Measurements from ENCODE around the gene CD6.

Gene CD6

DNA sequence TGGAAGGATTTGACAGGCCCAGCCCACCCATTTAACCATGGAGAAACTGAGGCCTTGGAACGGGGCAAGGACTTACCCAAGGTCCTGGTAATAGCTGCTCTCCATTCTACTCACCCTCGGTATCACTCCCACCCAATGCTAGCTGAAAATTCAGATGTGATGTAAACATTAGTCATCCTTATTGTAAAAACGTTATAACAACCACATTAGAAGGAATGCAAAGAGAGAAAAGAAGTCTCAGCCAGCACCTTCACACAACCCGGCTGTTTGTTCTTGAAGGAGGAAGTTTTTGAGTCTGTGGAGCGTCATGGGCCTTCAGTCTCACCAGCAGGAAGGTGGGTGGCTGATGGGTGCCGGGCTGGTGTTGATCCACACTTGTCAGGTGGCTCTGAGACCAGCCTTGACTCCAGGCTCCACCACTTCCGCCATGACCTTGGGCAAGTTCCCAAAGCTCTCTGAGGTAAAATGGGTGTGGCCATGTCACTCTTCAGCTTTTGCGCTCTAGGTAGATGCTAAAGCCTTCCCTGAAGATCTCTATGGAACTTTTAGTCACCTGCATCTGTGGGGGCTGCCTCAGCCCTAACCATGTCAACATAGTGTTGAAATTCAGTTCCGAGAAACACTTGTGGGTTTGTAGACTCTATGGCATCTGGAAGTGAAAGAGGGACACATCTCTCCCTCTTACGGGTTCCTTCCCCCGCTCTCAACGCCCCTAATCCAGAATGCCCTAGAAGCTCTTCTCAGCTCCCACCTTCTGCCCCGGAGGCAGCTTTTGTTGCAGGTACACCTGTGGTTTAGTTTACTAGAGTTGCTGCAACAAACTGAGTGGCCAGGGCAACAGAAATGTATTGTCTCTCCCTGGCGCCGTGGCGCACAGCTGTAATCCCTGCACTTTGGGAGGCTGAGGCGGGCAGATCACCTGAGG, 14.8 kb downstream of the CD6 start:
- H3K4me3 ChIP-seq (ENCODE audit: control insufficient read depth, low read depth, low read length), result no peak overlapping the region
- peak; percentile 43 for DNase-seq (ENCODE audit: low read depth)
- TF ChIP-seq, protein P1, sequence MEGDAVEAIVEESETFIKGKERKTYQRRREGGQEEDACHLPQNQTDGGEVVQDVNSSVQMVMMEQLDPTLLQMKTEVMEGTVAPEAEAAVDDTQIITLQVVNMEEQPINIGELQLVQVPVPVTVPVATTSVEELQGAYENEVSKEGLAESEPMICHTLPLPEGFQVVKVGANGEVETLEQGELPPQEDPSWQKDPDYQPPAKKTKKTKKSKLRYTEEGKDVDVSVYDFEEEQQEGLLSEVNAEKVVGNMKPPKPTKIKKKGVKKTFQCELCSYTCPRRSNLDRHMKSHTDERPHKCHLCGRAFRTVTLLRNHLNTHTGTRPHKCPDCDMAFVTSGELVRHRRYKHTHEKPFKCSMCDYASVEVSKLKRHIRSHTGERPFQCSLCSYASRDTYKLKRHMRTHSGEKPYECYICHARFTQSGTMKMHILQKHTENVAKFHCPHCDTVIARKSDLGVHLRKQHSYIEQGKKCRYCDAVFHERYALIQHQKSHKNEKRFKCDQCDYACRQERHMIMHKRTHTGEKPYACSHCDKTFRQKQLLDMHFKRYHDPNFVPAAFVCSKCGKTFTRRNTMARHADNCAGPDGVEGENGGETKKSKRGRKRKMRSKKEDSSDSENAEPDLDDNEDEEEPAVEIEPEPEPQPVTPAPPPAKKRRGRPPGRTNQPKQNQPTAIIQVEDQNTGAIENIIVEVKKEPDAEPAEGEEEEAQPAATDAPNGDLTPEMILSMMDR (conservative IDR thresholded peaks at IDR 0.05; ENCODE audit: control insufficient read depth, insufficient read depth, low read depth, low read length), result no peak

DNA sequence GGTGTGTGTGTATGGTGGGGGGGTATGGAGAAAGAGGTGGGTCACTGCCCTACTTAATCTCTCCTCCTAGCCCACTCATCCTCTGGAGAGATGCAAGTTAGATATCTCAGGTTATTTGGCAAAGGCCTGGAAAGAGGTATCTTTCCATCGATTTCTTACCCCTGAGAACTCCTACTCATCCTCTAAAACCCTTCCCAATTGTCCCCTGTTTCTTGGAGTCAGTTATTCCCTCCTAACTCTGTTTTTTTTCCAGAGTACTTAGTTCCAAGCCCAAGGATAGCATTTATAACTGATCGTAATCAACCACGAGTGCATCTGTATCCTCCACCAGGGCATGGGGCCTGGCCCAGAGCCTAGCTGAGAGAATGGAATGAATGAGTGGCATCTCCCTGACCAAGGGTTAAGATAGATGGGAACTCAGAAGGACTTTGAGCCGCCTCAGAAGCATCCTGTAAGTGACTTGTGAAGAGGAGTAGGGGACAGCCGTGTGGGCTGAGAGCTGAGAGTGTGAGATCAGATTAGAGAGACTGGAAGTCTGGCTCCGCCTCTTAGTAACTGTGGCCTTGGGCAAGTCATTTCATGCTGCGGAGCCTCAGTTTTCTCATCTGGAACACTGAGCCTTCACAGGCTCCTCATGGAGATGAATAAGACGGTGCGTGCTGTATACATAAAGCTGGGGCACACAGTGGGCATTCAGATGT, 16.2 kb downstream of the CD6 start:
- DNase-seq (ENCODE audit: low read depth), result no peak
- TF ChIP-seq, protein P1 (conservative IDR thresholded peaks at IDR 0.05; ENCODE audit: control insufficient read depth, insufficient read depth, low read depth, low read length), result no peak
- H3K4me3 ChIP-seq (ENCODE audit: control insufficient read depth, low read depth, low read length), result no peak overlapping the region

DNA sequence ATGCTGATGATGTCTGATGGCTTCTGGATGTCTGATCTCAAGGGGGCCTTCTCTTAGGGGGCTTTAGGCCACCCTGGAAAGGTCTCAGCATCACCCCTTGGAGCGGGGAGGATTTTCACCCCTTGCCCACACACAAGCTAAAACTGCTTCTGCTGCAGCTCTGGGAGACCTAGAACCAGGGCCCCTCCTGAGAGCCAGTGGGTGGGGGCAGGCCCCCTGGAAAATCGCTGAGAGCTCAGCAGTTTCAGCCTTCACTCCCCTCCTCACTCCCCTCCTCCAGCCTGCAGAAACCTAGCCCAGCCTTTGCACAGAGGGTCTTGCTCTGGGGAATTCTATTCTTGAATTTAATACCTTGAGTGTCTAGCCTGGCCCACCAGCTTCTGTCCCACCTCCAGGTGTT, 17.2 kb downstream of the CD6 start:
- no peak overlapping the region for H3K4me3 ChIP-seq (ENCODE audit: control insufficient read depth, low read depth, low read length)
- TF ChIP-seq, protein P1 (conservative IDR thresholded peaks at IDR 0.05; ENCODE audit: control insufficient read depth, insufficient read depth, low read depth, low read length), result no peak
- DNase-seq (ENCODE audit: low read depth), result no peak

DNA sequence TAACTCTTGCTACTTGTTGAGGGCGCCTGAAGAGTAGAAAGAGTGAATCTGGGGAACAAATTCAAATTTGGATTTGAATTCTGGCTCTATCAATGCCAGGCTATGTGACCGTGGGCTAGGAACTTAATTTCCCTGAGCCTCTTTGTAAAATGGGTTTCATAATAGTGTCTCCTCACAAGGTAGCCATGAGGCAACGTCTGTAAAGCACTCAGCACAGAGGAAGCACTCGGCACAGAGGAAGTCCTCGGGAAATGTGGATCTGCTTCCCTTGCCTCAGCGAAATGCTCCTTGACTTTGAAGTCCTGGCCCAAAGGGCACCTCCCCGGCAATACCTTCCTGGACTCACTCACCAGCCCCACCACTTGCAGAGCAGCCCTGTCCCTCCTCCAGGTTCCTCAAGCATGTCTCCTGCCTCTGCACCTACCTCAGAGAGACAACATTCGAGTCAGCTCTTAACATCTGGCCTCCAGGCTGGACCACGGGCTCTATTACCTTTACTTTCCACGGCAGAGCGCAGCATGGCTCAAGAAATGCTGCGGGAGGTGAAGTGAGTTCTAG, 17.7 kb downstream of the CD6 start:
- TF ChIP-seq, protein P1 (conservative IDR thresholded peaks at IDR 0.05; ENCODE audit: control insufficient read depth, insufficient read depth, low read depth, low read length), result no peak
- H3K4me3 ChIP-seq (ENCODE audit: control insufficient read depth, low read depth, low read length), result no peak overlapping the region
- DNase-seq (ENCODE audit: low read depth), result no peak

DNA sequence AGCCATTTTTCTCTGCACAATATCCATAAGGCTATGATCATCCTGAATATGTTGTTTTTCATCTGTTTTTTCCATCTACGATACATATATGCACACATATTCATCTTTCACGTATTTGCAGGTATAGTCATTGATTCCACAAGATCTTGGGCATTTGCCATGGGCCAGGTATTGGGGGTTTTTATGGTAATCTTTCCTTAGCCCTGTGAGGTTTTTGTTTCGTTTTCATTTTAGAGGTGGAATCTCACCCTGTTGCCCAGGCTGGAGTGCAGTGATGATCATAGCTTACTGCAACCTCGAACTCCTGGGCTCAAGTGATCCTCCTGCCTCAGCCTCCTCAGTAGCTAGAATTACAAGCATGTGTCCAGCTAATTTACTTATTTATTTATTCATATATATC, 20.0 kb downstream of the CD6 start:
- TF ChIP-seq, protein P1 (conservative IDR thresholded peaks at IDR 0.05; ENCODE audit: control insufficient read depth, insufficient read depth, low read depth, low read length), result no peak
- no peak for DNase-seq (ENCODE audit: low read depth)
- H3K4me3 ChIP-seq (ENCODE audit: control insufficient read depth, low read depth, low read length), result no peak overlapping the region

DNA sequence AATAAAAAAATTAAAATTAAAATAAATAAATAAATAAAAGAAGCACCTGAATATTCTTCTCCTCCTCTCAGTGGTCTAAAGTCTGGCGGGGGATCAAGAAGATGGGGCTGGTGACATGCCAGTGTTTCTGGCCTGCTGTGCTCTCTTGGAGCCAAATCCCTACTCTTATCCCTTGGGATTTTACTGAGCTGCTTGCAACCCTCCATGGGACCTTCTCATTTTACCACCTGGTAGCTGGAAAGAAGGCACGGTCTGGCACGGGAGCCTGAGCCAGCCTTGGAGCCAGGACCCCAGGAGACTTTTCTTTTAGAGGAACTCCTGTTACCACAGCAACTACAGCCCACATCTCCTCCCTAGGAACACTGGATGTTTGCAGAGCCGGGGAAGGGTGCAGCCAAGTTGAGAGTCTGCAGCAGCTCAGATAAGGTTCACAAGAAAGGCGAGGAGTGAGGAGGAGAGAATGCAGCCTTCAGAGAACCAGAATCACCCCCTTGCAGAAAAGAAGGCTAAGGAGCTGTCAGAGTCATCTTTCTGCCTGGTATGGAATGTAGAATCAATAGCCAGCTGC, 21.4 kb downstream of the CD6 start:
- TF ChIP-seq, protein P1 (conservative IDR thresholded peaks at IDR 0.05; ENCODE audit: control insufficient read depth, insufficient read depth, low read depth, low read length), result no peak
- H3K4me3 ChIP-seq (ENCODE audit: control insufficient read depth, low read depth, low read length), result no peak overlapping the region
- DNase-seq (ENCODE audit: low read depth), result no peak
